ENCODE data around the gene ABCB6. TPM values are rescaled to one million over a fixed set of nuclear protein-coding genes. Genes with fewer than 3 reads are reported as not detected.

The ABCB6 gene
- total RNA-seq, 1 experiment from 2014 or later = 21.1 TPM

DNA sequence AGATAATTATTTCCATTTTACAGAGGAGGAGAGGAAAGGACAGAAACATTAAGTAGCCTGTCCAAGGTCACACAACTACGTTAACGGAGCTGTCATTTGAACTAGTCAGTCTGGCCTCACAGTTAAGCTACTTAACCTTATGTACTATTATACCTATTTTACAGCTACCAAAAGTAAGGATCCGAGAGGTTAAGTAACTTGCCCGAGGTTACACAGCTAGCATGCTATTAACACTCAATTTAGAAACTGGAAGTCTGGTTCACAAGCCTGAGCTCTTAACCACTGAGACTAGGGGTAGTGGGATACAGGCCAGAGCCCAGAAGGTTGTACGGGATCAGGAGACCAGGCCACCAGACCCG is 26.0 kb upstream of the ABCB6 start:
- H2AFZ ChIP-seq (ENCODE audit: low read length) = peak overlapping the region; percentile 83
- BruUV-seq (replicated peaks) = TSS peak; percentile 80
- CTCF ChIA-PET = interaction anchor here (0.9 to 1.9 kb wide), 2 partner anchors 30 to 50 kb away, joined by 3 to 6 read pairs; no protein-coding TSS in a partner anchor

DNA sequence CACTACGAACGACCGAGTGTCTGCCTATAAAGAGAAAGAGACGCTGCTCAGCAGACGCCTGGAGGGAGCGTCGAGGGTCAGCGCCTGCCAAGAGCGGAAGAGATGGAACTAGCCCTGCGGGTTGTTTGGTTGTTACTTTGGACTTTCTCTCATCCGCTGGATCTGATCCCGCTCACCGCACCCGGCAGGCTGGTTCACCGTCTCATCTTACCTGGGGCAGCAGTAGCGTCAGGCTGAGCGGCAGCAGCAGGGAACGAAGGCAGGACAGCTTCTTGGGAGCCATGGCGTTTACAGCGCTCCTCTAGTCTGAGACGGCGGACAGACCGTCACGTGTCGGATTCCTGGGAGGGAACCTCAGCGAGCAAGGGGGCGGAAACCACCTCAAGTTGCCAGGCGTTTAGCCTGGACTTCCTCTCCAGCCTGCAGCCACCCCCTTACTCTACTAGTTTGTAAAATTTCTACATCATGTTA is 24.6 kb upstream of the ABCB6 start:
- Histone ChIP-seq H2AFZ (ENCODE audit: low read length) (no peak overlapping the region), H3K4me1 (ENCODE audit: insufficient read depth, low read length) (peaks cover 25% of the 10 kb centered on the region), H3K9me3 (ENCODE audit: low read length) (no peaks in the 10 kb centered on the region), H3F3A (ENCODE audit: low read length, unreplicated experiment) (no peaks in the 10 kb centered on the region), H3K9ac (ENCODE audit: low read length) (no peak overlapping the region), H3K27ac (ENCODE audit: low read length) (no peak overlapping the region), H3K27me3 (ENCODE audit: low read length) (no peaks in the 10 kb centered on the region), H3K4me3 (ENCODE audit: low read length) (no peak overlapping the region), H3K4me2 (ENCODE audit: low read length) (no peak overlapping the region), H3K9me2 (replicated peaks; ENCODE audit: low read length) (no peaks in the 10 kb centered on the region), H3K79me2 (ENCODE audit: low read length) (peaks cover 29% of the 10 kb centered on the region), H4K20me1 (ENCODE audit: low read length) (no peaks in the 10 kb centered on the region), H3K36me3 (ENCODE audit: low read depth, low read length) (peaks cover 7% of the 10 kb centered on the region; the same call in 1 of the 2 replicates)
- intact Hi-C loops (cut with micrococcal nuclease) = no loop called here
- no peak for TF ChIP-seq CTCF (conservative IDR thresholded peaks at IDR 0.05; ENCODE audit: low read depth, low read length)
- TF ChIP-seq EZH2 (IDR thresholded peaks at IDR 0.05; ENCODE audit: low read length, unreplicated experiment) = no peak
- no peak for TF ChIP-seq EZH2phosphoT487 (IDR thresholded peaks at IDR 0.05; ENCODE audit: borderline replicate concordance, low read length)
- CTCF ChIA-PET = no interaction called here
- POLR2A ChIA-PET (ENCODE audit: unreplicated experiment) = no interaction called here
- no peak for ATAC-seq
- DNase-seq = no peak
- no TSS peak for BruUV-seq (replicated peaks)

More for the DNA sequence above, 26.0 kb upstream of the ABCB6 start:
- H3F3A ChIP-seq (ENCODE audit: low read length, unreplicated experiment) = peaks cover 5% of the 10 kb centered on the region
- no peak overlapping the region for H3K27ac ChIP-seq (ENCODE audit: low read length)
- DNase-seq = no peak
- ATAC-seq = no peak
- peaks cover 8% of the 10 kb centered on the region; the same call in 1 of the 2 replicates for H3K36me3 ChIP-seq (ENCODE audit: low read depth, low read length)
- H3K9me2 ChIP-seq (replicated peaks; ENCODE audit: low read length) = no peaks in the 10 kb centered on the region
- peaks cover 39% of the 10 kb centered on the region for H3K4me1 ChIP-seq (ENCODE audit: insufficient read depth, low read length)
- peak overlapping the region; percentile 92 for H3K4me2 ChIP-seq (ENCODE audit: low read length)
- POLR2A ChIA-PET (ENCODE audit: unreplicated experiment) = interaction anchor here (0.5 to 1.4 kb wide), 5 partner anchors 27 to 127 kb away, joined by 3 to 5 read pairs (median 4); no protein-coding TSS in a partner anchor
- no peak for TF ChIP-seq EZH2phosphoT487 (IDR thresholded peaks at IDR 0.05; ENCODE audit: borderline replicate concordance, low read length)
- no peak for TF ChIP-seq CTCF (conservative IDR thresholded peaks at IDR 0.05; ENCODE audit: low read depth, low read length)
- TF ChIP-seq EZH2 (IDR thresholded peaks at IDR 0.05; ENCODE audit: low read length, unreplicated experiment) = no peak
- peak overlapping the region; percentile 88 for H3K4me3 ChIP-seq (ENCODE audit: low read length)
- peak overlapping the region; percentile 93 for H3K9ac ChIP-seq (ENCODE audit: low read length)
- H4K20me1 ChIP-seq (ENCODE audit: low read length) = no peaks in the 10 kb centered on the region
- no peaks in the 10 kb centered on the region for H3K27me3 ChIP-seq (ENCODE audit: low read length)
- intact Hi-C loops (cut with micrococcal nuclease) = no loop called here
- H3K9me3 ChIP-seq (ENCODE audit: low read length) = no peaks in the 10 kb centered on the region
- H3K79me2 ChIP-seq (ENCODE audit: low read length) = peaks cover 29% of the 10 kb centered on the region

DNA sequence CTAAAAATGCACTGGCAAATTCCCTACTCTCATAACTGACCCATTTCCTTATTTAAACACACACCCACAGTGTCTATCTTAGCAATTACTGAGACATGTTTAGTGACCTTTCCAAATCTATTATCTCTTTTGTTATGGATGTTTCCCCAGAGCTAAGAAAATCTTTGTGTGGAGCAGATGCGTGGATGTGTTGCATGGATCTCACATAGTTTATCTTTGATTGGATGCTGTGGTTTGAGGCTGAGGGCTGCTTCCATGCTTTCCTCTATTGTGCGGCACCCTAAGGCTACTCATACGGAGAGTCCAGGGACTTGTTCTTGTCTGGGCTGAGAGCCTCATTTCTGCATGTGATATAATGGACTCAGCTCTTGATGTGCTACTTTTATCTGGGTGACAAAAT is 15.6 kb upstream of the ABCB6 start:
- ChIA-PET CTCF (no interaction called here), POLR2A (ENCODE audit: unreplicated experiment) (interaction anchor here (0.6 kb wide), 1 partner anchor 192 kb away, joined by 3 read pairs; no protein-coding TSS in a partner anchor)
- H3K27me3 ChIP-seq (ENCODE audit: low read length) = no peaks in the 10 kb centered on the region
- H3K4me3 ChIP-seq (ENCODE audit: low read length) = no peak overlapping the region
- no peak for ATAC-seq
- H3K27ac ChIP-seq (ENCODE audit: low read length) = no peak overlapping the region
- no peak for DNase-seq
- H3K9me3 ChIP-seq (ENCODE audit: low read length) = no peaks in the 10 kb centered on the region
- H3K4me2 ChIP-seq (ENCODE audit: low read length) = no peak overlapping the region
- TF ChIP-seq EZH2phosphoT487 (IDR thresholded peaks at IDR 0.05; ENCODE audit: borderline replicate concordance, low read length) = no peak
- no peak for TF ChIP-seq EZH2 (IDR thresholded peaks at IDR 0.05; ENCODE audit: low read length, unreplicated experiment)
- TF ChIP-seq CTCF (conservative IDR thresholded peaks at IDR 0.05; ENCODE audit: low read depth, low read length) = no peak
- BruUV-seq (replicated peaks) = no TSS peak
- H3K36me3 ChIP-seq (ENCODE audit: low read depth, low read length) = peaks cover 42% of the 10 kb centered on the region
- no peaks in the 10 kb centered on the region for H3K9me2 ChIP-seq (replicated peaks; ENCODE audit: low read length)
- H4K20me1 ChIP-seq (ENCODE audit: low read length) = no peaks in the 10 kb centered on the region
- peaks cover 30% of the 10 kb centered on the region for H3K79me2 ChIP-seq (ENCODE audit: low read length)
- H3F3A ChIP-seq (ENCODE audit: low read length, unreplicated experiment) = peaks cover 4% of the 10 kb centered on the region
- peaks cover 5% of the 10 kb centered on the region; the same call in 1 of the 2 replicates for H3K4me1 ChIP-seq (ENCODE audit: insufficient read depth, low read length)
- H3K9ac ChIP-seq (ENCODE audit: low read length) = no peak overlapping the region
- intact Hi-C loops (cut with micrococcal nuclease) = no loop called here
- no peak overlapping the region for H2AFZ ChIP-seq (ENCODE audit: low read length)
